ENCODE data around the gene TCF7L1.

The TCF7L1 gene

GRCh38 chr2:85231952-85232351 is 98.8 kb downstream of the TCF7L1 start:
- DNase-seq = no peak

GRCh38 chr2:85234868-85235267 is 101.7 kb downstream of the TCF7L1 start:
- no peak for DNase-seq

GRCh38 chr2:85235281-85235680 is 102.1 kb downstream of the TCF7L1 start:
- no peak for DNase-seq

GRCh38 chr2:85236084-85236483 is 102.9 kb downstream of the TCF7L1 start:
- DNase-seq = no peak

- DNase-seq = no peak
Observed at GRCh38 chr2:85237849-85238565, 104.8 kb downstream of the TCF7L1 start.

- no peak for DNase-seq
Observed at GRCh38 chr2:85238607-85239006, 105.4 kb downstream of the TCF7L1 start.

- DNase-seq = no peak
Observed at GRCh38 chr2:85239102-85239501, 105.9 kb downstream of the TCF7L1 start.

GRCh38 chr2:85240055-85240454 is 106.9 kb downstream of the TCF7L1 start:
- DNase-seq = no peak

GRCh38 chr2:85242321-85242720 is 109.1 kb downstream of the TCF7L1 start:
- DNase-seq = no peak

- DNase-seq = no peak
Observed at GRCh38 chr2:85243101-85244072, 110.2 kb downstream of the TCF7L1 start.

GRCh38 chr2:85244828-85245227 is 111.6 kb downstream of the TCF7L1 start:
- no peak for DNase-seq

GRCh38 chr2:85245891-85246290 is 112.7 kb downstream of the TCF7L1 start:
- DNase-seq = no peak

- DNase-seq = no peak
Observed at GRCh38 chr2:85246348-85246747, 113.2 kb downstream of the TCF7L1 start.

GRCh38 chr2:85247610-85248009 is 114.4 kb downstream of the TCF7L1 start:
- DNase-seq = no peak

- no peak for DNase-seq
Observed at GRCh38 chr2:85248773-85249509, 115.7 kb downstream of the TCF7L1 start.

- no peak for DNase-seq
Observed at GRCh38 chr2:85250045-85250444, 116.9 kb downstream of the TCF7L1 start.

- DNase-seq = no peak
Observed at GRCh38 chr2:85251070-85251616, 118.0 kb downstream of the TCF7L1 start.

- DNase-seq = no peak
Observed at GRCh38 chr2:85253890-85254289, 120.7 kb downstream of the TCF7L1 start.

GRCh38 chr2:85254540-85255300 is 121.5 kb downstream of the TCF7L1 start:
- DNase-seq = no peak

GRCh38 chr2:85255456-85255812 is 122.2 kb downstream of the TCF7L1 start:
- no peak for DNase-seq

GRCh38 chr2:85255813-85256594 is 122.8 kb downstream of the TCF7L1 start:
- no peak for DNase-seq

All from activated effector memory CD4-positive, alpha-beta T cell treated with Interleukin-2 at 50 U/mL for 16 hours (primary cell).